Measurements from ENCODE around the gene TRIP10.

The TRIP10 gene

GRCh38 chr19:6694147-6694815, 45.2 kb upstream of the TRIP10 start:
- no peak for DNase-seq (ENCODE audit: low spot score)
- in situ Hi-C loops (cut with MboI; ENCODE audit: low pct_unique_long_range_greater_than_20kb, low sequenced_read_pairs, unreplicated experiment): no loop called here
- TF ChIP-seq, protein P1, sequence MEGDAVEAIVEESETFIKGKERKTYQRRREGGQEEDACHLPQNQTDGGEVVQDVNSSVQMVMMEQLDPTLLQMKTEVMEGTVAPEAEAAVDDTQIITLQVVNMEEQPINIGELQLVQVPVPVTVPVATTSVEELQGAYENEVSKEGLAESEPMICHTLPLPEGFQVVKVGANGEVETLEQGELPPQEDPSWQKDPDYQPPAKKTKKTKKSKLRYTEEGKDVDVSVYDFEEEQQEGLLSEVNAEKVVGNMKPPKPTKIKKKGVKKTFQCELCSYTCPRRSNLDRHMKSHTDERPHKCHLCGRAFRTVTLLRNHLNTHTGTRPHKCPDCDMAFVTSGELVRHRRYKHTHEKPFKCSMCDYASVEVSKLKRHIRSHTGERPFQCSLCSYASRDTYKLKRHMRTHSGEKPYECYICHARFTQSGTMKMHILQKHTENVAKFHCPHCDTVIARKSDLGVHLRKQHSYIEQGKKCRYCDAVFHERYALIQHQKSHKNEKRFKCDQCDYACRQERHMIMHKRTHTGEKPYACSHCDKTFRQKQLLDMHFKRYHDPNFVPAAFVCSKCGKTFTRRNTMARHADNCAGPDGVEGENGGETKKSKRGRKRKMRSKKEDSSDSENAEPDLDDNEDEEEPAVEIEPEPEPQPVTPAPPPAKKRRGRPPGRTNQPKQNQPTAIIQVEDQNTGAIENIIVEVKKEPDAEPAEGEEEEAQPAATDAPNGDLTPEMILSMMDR (IDR thresholded peaks at IDR 0.05; ENCODE audit: extremely low read depth, insufficient read depth, missing control alignments): no peak

GRCh38 chr19:6696239-6696820, 43.1 kb upstream of the TRIP10 start:
- TF ChIP-seq, protein P1 (IDR thresholded peaks at IDR 0.05; ENCODE audit: extremely low read depth, insufficient read depth, missing control alignments): no peak
- DNase-seq (ENCODE audit: low spot score): no peak
- in situ Hi-C loops (cut with MboI; ENCODE audit: low pct_unique_long_range_greater_than_20kb, low sequenced_read_pairs, unreplicated experiment): no loop called here

DNA sequence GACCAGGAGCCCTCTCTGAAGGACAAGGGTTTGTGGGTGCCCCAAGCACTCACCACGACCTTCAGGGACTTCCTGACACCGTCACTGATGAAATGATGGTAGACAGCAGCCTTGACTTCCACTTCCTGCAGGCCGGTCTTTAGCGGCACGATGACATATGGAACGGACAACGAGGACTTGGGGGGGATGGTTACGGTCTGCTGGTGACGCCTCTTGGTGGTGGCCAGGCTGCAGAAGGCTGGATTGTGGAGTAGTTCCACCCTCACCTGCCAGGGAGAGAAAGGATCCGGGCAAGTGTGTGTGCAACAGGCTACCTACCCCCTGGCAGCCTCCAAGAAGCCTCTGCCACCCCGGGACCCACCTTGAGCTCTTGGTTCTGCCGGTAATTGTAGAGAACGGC, 42.2 kb upstream of the TRIP10 start:
- TF ChIP-seq, protein P1 (IDR thresholded peaks at IDR 0.05; ENCODE audit: extremely low read depth, insufficient read depth, missing control alignments): no peak
- no peak for DNase-seq (ENCODE audit: low spot score)
- in situ Hi-C loops (cut with MboI; ENCODE audit: low pct_unique_long_range_greater_than_20kb, low sequenced_read_pairs, unreplicated experiment): no loop called here

GRCh38 chr19:6699935-6700334, 39.5 kb upstream of the TRIP10 start:
- in situ Hi-C loops (cut with MboI; ENCODE audit: low pct_unique_long_range_greater_than_20kb, low sequenced_read_pairs, unreplicated experiment): no loop called here
- TF ChIP-seq, protein P1 (IDR thresholded peaks at IDR 0.05; ENCODE audit: extremely low read depth, insufficient read depth, missing control alignments): no peak
- no peak for DNase-seq (ENCODE audit: low spot score)

DNA sequence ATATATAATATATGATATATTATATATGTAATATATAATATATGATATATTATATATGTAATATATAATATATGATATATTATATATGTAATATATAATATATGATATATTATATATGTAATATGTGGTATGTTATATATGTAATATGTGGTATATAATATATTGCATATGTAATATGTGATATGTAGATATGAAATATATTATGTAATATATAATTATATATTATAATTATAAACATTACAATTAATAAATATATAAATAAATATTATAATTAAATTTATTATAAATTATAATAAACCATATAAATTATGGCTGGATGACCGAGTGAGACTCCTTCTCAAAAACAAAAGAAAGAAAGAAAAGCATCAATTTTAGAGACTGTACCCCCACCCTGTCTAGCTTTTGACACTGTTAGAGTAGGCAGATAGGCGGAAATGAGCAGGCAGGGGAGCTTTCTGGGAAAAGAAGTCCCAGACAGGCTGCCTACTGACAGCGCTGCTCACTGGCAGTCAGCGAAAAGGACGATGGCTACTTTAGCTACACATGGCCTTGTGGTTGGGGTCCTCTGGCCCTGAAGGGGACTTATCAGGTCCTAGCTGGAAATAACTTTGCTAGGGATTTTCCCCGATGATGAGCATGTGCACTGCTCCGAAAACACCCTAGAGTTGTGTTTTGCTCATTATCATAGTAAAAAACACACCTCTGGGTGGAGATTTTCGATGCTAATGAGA, 38.7 kb upstream of the TRIP10 start:
- TF ChIP-seq, protein P1 (IDR thresholded peaks at IDR 0.05; ENCODE audit: extremely low read depth, insufficient read depth, missing control alignments): no peak
- in situ Hi-C loops (cut with MboI; ENCODE audit: low pct_unique_long_range_greater_than_20kb, low sequenced_read_pairs, unreplicated experiment): no loop called here

DNA sequence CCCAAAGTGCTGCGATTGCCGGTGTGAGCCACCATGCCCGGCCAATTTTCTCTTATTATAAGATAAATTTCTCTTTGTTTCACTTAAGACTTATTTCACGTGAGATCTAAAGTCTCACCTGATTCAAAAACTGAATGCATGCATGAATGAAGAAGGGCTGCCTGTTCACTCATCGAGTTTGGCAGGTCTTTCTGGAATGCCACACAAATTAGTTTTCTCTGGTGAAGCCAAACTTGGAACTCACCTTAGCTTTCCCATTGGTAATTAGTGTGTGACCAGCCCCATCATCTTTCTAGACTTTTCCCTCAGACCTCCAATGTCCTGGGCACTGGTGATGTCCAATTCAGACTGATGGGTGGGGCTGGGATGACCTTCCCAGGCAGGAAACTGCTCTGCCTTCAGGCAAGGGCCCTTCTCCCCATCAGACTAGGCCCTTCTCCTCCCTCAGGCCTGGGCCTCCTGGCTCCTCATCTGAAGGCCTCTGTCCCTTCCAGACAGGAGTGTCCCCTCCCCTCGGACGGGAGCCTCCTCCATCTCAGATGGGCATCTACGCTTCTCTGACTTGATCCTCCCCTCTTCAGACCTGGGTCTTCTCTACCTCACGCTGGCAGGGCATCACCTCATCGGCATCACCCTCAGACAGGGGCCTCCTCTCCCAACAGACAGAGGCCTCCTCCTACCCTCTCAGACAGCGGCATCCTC, 33.4 kb upstream of the TRIP10 start:
- TF ChIP-seq, protein P1 (IDR thresholded peaks at IDR 0.05; ENCODE audit: extremely low read depth, insufficient read depth, missing control alignments): no peak
- DNase-seq (ENCODE audit: low spot score): no peak
- in situ Hi-C loops (cut with MboI; ENCODE audit: low pct_unique_long_range_greater_than_20kb, low sequenced_read_pairs, unreplicated experiment): no loop called here

More for the DNA sequence above, 38.7 kb upstream of the TRIP10 start:
- DNase-seq (ENCODE audit: low spot score): no peak
